ENCODE measurements around the gene CLOCK.
A peak's percentile ranks its signal among the peaks of the same experiment; 100 is the strongest.
"Not testable (repeated sequence)": the region's sequence is repeated elsewhere in the genome, so short reads cannot be mapped to it uniquely, and the experiment has no call there.

CLOCK gene

GRCh38 chr4:55546756-55547465 lies at the start of gene CLOCK:
Gene CLOCK, minus strand, starts transcription at chr4:55546909. Its CDS starts 64,124 bp downstream, at chr4:55482785.
- DNase-seq (ENCODE audit: low read depth in 2 of 2) = peak; percentile 83

GRCh38 chr4:55592014-55592413 lies 45.3 kb upstream of the CLOCK start, which contains the start of gene PDCL2:
Gene PDCL2, minus strand, starts transcription at chr4:55592245. Its CDS starts 136 bp downstream, at chr4:55592109.
- DNase-seq (ENCODE audit: low read depth in 2 of 2) = no peak

- DNase-seq (ENCODE audit: low read depth in 2 of 2) = no peak
Measured at GRCh38 chr4:55588160-55588559, 41.5 kb upstream of the CLOCK start.

- DNase-seq (ENCODE audit: low read depth in 2 of 2) = not testable (repeated sequence)
Measured at GRCh38 chr4:55582773-55583172, 36.1 kb upstream of the CLOCK start.

GRCh38 chr4:55578341-55579010 lies 31.8 kb upstream of the CLOCK start:
- DNase-seq (ENCODE audit: low read depth in 2 of 2) = no peak

- DNase-seq (ENCODE audit: low read depth in 2 of 2) = no peak
Measured at GRCh38 chr4:55575513-55575912, 28.8 kb upstream of the CLOCK start.

- DNase-seq (ENCODE audit: low read depth in 2 of 2) = no peak
Measured at GRCh38 chr4:55574252-55574651, 27.5 kb upstream of the CLOCK start.

- DNase-seq (ENCODE audit: low read depth in 2 of 2) = no peak
Measured at GRCh38 chr4:55571806-55572205, 25.1 kb upstream of the CLOCK start.

- DNase-seq (ENCODE audit: low read depth in 2 of 2) = no peak
Measured at GRCh38 chr4:55568905-55569504, 22.3 kb upstream of the CLOCK start.

GRCh38 chr4:55561889-55562288 lies 15.2 kb upstream of the CLOCK start:
- no peak for DNase-seq (ENCODE audit: low read depth in 2 of 2)

- DNase-seq (ENCODE audit: low read depth in 2 of 2) = no peak
Measured at GRCh38 chr4:55560096-55560495, 13.4 kb upstream of the CLOCK start.

- peak; percentile 30 to 32 for DNase-seq (ENCODE audit: low read depth in 2 of 2)
Measured at GRCh38 chr4:55554453-55555030, 7.8 kb upstream of the CLOCK start.

GRCh38 chr4:55553441-55554201 lies 6.9 kb upstream of the CLOCK start:
- DNase-seq (ENCODE audit: low read depth in 2 of 2) = peak in 1 of 2 experiments; percentile 13

- not testable (repeated sequence) for DNase-seq (ENCODE audit: low read depth in 2 of 2)
Measured at GRCh38 chr4:55551964-55552363, 5.3 kb upstream of the CLOCK start.

GRCh38 chr4:55549888-55550287 lies 3.2 kb upstream of the CLOCK start:
- peak; percentile 79 to 80 for DNase-seq (ENCODE audit: low read depth in 2 of 2)

- no peak for DNase-seq (ENCODE audit: low read depth in 2 of 2)
Measured at GRCh38 chr4:55547918-55548317, 1.2 kb upstream of the CLOCK start.

- DNase-seq (ENCODE audit: low read depth in 2 of 2) = peak in 1 of 2 experiments; percentile 23
Measured at GRCh38 chr4:55547466-55547770, 709 bp upstream of the CLOCK start.

- no peak for DNase-seq (ENCODE audit: low read depth in 2 of 2)
Measured at GRCh38 chr4:55546506-55546755, 278 bp downstream of the CLOCK start.

- peak; percentile 25 to 38 for DNase-seq (ENCODE audit: low read depth in 2 of 2)
Measured at GRCh38 chr4:55545641-55546505, 836 bp downstream of the CLOCK start.

- DNase-seq (ENCODE audit: low read depth in 2 of 2) = no peak
Measured at GRCh38 chr4:55545151-55545550, 1.6 kb downstream of the CLOCK start.

GRCh38 chr4:55543858-55544257 lies 2.9 kb downstream of the CLOCK start:
- DNase-seq (ENCODE audit: low read depth in 2 of 2) = no peak

All from fibroblast of skin of left quadriceps (primary cell).